ENCODE measurements around the gene CAMK2D. TPM values are rescaled to one million over a fixed set of nuclear protein-coding genes. Genes with fewer than 3 reads are reported as not detected.

Gene CAMK2D
- total RNA-seq, 2 experiments from 2014 or later = 62.8 to 66.1 TPM

GRCh38 chr4:113750734-113751133, 10.8 kb downstream of the CAMK2D start:
- DNase-seq (no peak), ATAC-seq (no peak)
- Mint-ChIP-seq H3K27me3 (no peaks in the 10 kb centered on the region), H3K4me3 (no peak overlapping the region), H3K4me1 (ENCODE audit: low read depth) (peaks cover 45% of the 10 kb centered on the region), H3K9me3 (no peaks in the 10 kb centered on the region), H3K36me3 (ENCODE audit: low read depth) (peaks cover 51% of the 10 kb centered on the region), H3K27ac (no peak overlapping the region)
- CTCF ChIA-PET = no interaction called here
- POLR2A ChIA-PET = interaction anchor here (0.5 to 0.8 kb wide), 2 partner anchors 9 to 14 kb away, joined by 3 read pairs; no protein-coding TSS in a partner anchor
- no peak for TF ChIP-seq CTCF (IDR thresholded peaks at IDR 0.05)
- intact Hi-C loops (cut with micrococcal nuclease) = no loop called here

- intact Hi-C loops (cut with micrococcal nuclease) = no loop called here
- Mint-ChIP-seq H3K36me3 (ENCODE audit: low read depth) (peaks cover 51% of the 10 kb centered on the region), H3K4me1 (ENCODE audit: low read depth) (peaks cover 41% of the 10 kb centered on the region)
Observed at GRCh38 chr4:113750296-113750695, 11.2 kb downstream of the CAMK2D start.

GRCh38 chr4:113749178-113749577, 12.4 kb downstream of the CAMK2D start:
- intact Hi-C loops (cut with micrococcal nuclease) = no loop called here
- Mint-ChIP-seq H3K9me3 (no peaks in the 10 kb centered on the region), H3K4me3 (no peak overlapping the region), H3K27ac (no peak overlapping the region), H3K36me3 (ENCODE audit: low read depth) (peaks cover 47% of the 10 kb centered on the region), H3K27me3 (no peaks in the 10 kb centered on the region), H3K4me1 (ENCODE audit: low read depth) (peaks cover 35% of the 10 kb centered on the region)
- POLR2A ChIA-PET = no interaction called here
- TF ChIP-seq CTCF (IDR thresholded peaks at IDR 0.05) = no peak
- DNase-seq (no peak), ATAC-seq (no peak)
- CTCF ChIA-PET = interaction anchor here (0.6 kb wide), 1 partner anchor 355 kb away, joined by 3 read pairs; no protein-coding TSS in a partner anchor

More at GRCh38 chr4:113750296-113750695, 11.2 kb downstream of the CAMK2D start:
- no peak overlapping the region for H3K4me3 Mint-ChIP-seq
- CTCF ChIA-PET = no interaction called here
- DNase-seq (no peak), ATAC-seq (no peak)
- POLR2A ChIA-PET = interaction anchor here (0.5 to 0.8 kb wide), 3 partner anchors 9 to 14 kb away, joined by 3 read pairs; no protein-coding TSS in a partner anchor
- H3K27ac Mint-ChIP-seq = no peak overlapping the region
- TF ChIP-seq CTCF (IDR thresholded peaks at IDR 0.05) = no peak
- H3K27me3 Mint-ChIP-seq = no peaks in the 10 kb centered on the region
- no peaks in the 10 kb centered on the region for H3K9me3 Mint-ChIP-seq

- Mint-ChIP-seq H3K9me3 (no peaks in the 10 kb centered on the region), H3K4me1 (ENCODE audit: low read depth) (peaks cover 32% of the 10 kb centered on the region), H3K27me3 (no peaks in the 10 kb centered on the region), H3K27ac (no peak overlapping the region), H3K36me3 (ENCODE audit: low read depth) (peaks cover 43% of the 10 kb centered on the region), H3K4me3 (no peak overlapping the region)
- POLR2A ChIA-PET = no interaction called here
- CTCF ChIA-PET = no interaction called here
- intact Hi-C loops (cut with micrococcal nuclease) = no loop called here
- ATAC-seq (no peak), DNase-seq (no peak)
- TF ChIP-seq CTCF (IDR thresholded peaks at IDR 0.05) = no peak
Observed at GRCh38 chr4:113747949-113748348, 13.6 kb downstream of the CAMK2D start.

- no peak for TF ChIP-seq CTCF (IDR thresholded peaks at IDR 0.05)
- ATAC-seq (no peak), DNase-seq (no peak)
- H3K4me3 Mint-ChIP-seq = no peak overlapping the region
- ChIA-PET POLR2A (interaction anchor here (0.7 to 0.8 kb wide), 2 partner anchors 15 to 20 kb away, joined by 3 read pairs; no protein-coding TSS in a partner anchor), CTCF (interaction anchor here (0.7 kb wide), 1 partner anchor 198 kb away, joined by 3 read pairs; no protein-coding TSS in a partner anchor)
- no peaks in the 10 kb centered on the region for H3K9me3 Mint-ChIP-seq
- intact Hi-C loops (cut with micrococcal nuclease) = no loop called here
- peaks cover 44% of the 10 kb centered on the region for H3K36me3 Mint-ChIP-seq (ENCODE audit: low read depth)
- peaks cover 32% of the 10 kb centered on the region for H3K4me1 Mint-ChIP-seq (ENCODE audit: low read depth)
- no peak overlapping the region for H3K27ac Mint-ChIP-seq
- H3K27me3 Mint-ChIP-seq = no peaks in the 10 kb centered on the region
Observed at GRCh38 chr4:113745711-113746110, 15.8 kb downstream of the CAMK2D start.
